Measurements from ENCODE around the gene GRB2.
"Not testable (repeated sequence)": the region's sequence is repeated elsewhere in the genome, so short reads cannot be mapped to it uniquely, and the experiment has no call there.

Gene GRB2

DNA sequence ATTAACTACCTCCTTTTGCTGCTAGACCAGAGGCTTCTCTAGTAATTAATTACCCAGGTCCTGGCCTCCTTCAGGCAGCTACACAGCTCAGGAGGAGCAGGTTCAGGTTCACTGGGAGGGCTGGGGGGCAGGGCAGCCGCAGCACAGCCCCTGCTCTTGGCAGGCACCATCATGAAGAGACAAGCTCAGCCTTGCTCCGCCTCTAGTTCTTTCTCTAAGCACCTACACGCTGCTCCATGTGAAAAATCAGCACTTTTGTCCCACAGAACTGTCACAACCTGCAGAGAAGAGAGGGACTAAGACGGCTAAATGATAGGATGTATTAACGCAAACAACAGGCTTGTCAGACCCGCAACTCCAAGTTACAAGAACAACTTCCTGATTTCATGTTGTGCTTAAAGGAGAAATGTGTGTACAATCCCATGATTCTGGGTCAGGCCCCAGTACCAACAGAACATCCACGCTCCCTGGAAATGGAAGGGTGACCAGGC is 53.4 kb downstream of the GRB2 start:
- Histone ChIP-seq H3K4me1 (ENCODE audit: control insufficient read depth, insufficient read depth, low read length) (peaks cover 7% of the 10 kb centered on the region), H3K9me3 (ENCODE audit: control insufficient read depth, low read length) (no peaks in the 10 kb centered on the region), H3K27ac (ENCODE audit: insufficient read depth, low read depth, low read length, poor library complexity, severe bottlenecking) (no peak overlapping the region), H3K36me3 (ENCODE audit: control insufficient read depth, insufficient read depth, low read length) (no peaks in the 10 kb centered on the region), H3K4me3 (ENCODE audit: insufficient read depth, low read depth, low read length) (no peak overlapping the region), H3K27me3 (ENCODE audit: control insufficient read depth, insufficient read depth, low read length, poor library complexity, severe bottlenecking) (no peaks in the 10 kb centered on the region)
- WGBS, 2 experiments = 45 to 54% methylated on average over 7 of the region's 7 CpGs

DNA sequence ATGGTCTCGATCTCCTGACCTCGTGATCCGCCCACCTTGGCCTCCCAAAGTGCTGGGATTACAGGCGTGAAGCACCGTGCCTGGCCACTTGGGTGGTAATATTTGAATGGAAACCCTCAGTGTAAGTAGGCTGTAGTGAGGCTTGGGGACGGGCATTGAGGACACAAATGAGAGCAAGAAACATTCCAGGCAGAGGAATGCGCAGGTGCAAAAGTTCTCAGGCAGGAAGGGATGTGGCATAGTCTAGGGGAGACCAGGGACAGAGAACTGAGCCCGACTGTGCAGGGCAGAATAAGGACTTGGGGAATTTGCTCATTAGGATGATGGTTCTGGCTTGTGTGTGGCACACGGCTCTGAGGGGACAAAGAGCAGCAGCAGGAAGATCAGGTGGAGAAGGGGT is 54.8 kb downstream of the GRB2 start:
- Histone ChIP-seq H3K4me1 (ENCODE audit: control insufficient read depth, insufficient read depth, low read length) (peaks cover 16% of the 10 kb centered on the region), H3K4me3 (ENCODE audit: insufficient read depth, low read depth, low read length) (no peak overlapping the region), H3K27me3 (ENCODE audit: control insufficient read depth, insufficient read depth, low read length, poor library complexity, severe bottlenecking) (no peaks in the 10 kb centered on the region), H3K36me3 (ENCODE audit: control insufficient read depth, insufficient read depth, low read length) (no peaks in the 10 kb centered on the region), H3K9me3 (ENCODE audit: control insufficient read depth, low read length) (no peaks in the 10 kb centered on the region), H3K27ac (ENCODE audit: insufficient read depth, low read depth, low read length, poor library complexity, severe bottlenecking) (no peak overlapping the region)
- WGBS, 2 experiments = 73 to 74% methylated on average over 9 of the region's 9 CpGs

DNA sequence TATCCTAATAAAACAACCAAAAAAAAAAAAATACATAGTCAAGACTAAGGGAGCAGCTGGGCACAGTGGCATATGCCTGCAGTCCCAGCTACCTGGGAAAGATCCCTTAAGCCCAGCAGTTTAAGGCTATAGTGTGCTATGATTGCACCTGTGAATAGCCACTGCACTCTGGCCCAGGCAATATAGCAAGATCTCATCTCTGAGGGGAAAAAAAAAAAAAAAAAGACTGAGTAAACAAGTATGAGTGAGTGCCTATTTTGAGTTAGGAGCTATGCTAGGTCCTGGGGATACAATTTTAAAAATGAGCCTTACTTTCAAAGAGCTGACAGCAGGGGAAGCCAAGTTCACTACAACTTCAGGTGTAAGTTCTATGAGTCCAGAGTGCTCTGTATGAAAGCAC is 55.4 kb downstream of the GRB2 start:
- no peak overlapping the region for H3K27ac ChIP-seq (ENCODE audit: insufficient read depth, low read depth, low read length, poor library complexity, severe bottlenecking)
- no peaks in the 10 kb centered on the region for H3K9me3 ChIP-seq (ENCODE audit: control insufficient read depth, low read length)
- no peaks in the 10 kb centered on the region for H3K36me3 ChIP-seq (ENCODE audit: control insufficient read depth, insufficient read depth, low read length)
- no peak overlapping the region for H3K4me3 ChIP-seq (ENCODE audit: insufficient read depth, low read depth, low read length)
- peaks cover 23% of the 10 kb centered on the region for H3K4me1 ChIP-seq (ENCODE audit: control insufficient read depth, insufficient read depth, low read length)
- H3K27me3 ChIP-seq (ENCODE audit: control insufficient read depth, insufficient read depth, low read length, poor library complexity, severe bottlenecking) = no peaks in the 10 kb centered on the region

DNA sequence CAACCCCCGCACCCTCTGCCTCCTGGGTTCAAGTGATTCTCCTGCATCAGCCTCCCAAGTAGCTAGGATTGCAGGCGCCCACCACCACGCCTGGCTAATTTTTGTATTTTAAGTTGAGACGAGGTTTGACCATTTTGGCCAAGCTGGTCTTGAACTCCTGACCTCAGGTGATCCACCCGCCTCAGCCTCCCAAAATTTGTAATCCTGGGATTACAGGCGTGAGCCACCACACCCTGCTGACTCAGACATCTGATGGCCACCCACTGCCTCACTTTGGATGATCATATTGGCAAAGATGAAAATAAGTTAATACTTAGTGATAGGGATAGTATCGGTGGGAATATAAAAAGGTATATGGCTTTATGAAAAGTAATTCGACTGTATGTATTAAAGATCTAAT is 55.9 kb downstream of the GRB2 start:
- Histone ChIP-seq H3K27me3 (ENCODE audit: control insufficient read depth, insufficient read depth, low read length, poor library complexity, severe bottlenecking) (no peaks in the 10 kb centered on the region), H3K9me3 (ENCODE audit: control insufficient read depth, low read length) (no peaks in the 10 kb centered on the region), H3K4me1 (ENCODE audit: control insufficient read depth, insufficient read depth, low read length) (peaks cover 23% of the 10 kb centered on the region), H3K4me3 (ENCODE audit: insufficient read depth, low read depth, low read length) (no peak overlapping the region), H3K36me3 (ENCODE audit: control insufficient read depth, insufficient read depth, low read length) (no peaks in the 10 kb centered on the region), H3K27ac (ENCODE audit: insufficient read depth, low read depth, low read length, poor library complexity, severe bottlenecking) (no peak overlapping the region)
- WGBS, 2 experiments = 88 to 94% methylated on average over 7 to 8 of the region's 8 CpGs

DNA sequence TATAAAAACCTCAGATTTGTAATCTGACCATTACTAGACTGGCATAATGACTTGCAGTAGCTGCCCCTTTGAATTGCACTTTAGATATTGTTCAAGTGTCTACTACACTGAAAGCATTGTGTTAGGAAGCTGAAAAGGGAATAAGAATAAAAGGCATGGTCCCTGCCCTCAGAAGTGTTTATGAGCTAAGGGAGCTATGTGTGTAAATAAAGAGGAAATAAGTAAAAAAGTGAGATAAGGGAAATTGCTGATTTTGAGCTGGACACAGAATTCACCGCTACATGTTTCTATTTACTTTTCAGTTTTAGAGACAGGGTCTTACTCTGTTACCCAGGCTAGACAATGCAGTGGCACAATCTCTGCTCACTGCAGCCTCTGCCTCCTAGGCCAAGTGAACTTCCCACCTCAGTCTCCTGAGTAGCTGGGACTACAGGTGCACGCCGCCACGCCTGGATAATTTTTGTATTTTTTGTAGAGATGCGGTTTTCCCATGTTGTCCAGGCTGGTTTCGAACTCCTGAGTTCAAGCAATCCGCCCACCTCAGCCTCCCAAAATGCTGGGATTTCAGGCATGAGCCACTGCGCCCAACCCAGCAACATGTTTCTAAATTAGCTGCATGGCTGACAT is 57.0 kb downstream of the GRB2 start:
- Histone ChIP-seq H3K36me3 (ENCODE audit: control insufficient read depth, insufficient read depth, low read length) (no peaks in the 10 kb centered on the region), H3K4me3 (ENCODE audit: insufficient read depth, low read depth, low read length) (no peak overlapping the region), H3K9me3 (ENCODE audit: control insufficient read depth, low read length) (no peaks in the 10 kb centered on the region), H3K27ac (ENCODE audit: insufficient read depth, low read depth, low read length, poor library complexity, severe bottlenecking) (no peak overlapping the region), H3K4me1 (ENCODE audit: control insufficient read depth, insufficient read depth, low read length) (peaks cover 23% of the 10 kb centered on the region), H3K27me3 (ENCODE audit: control insufficient read depth, insufficient read depth, low read length, poor library complexity, severe bottlenecking) (no peaks in the 10 kb centered on the region)
- 92 to 93% methylated on average over 8 of the region's 8 CpGs for WGBS, 2 experiments

DNA sequence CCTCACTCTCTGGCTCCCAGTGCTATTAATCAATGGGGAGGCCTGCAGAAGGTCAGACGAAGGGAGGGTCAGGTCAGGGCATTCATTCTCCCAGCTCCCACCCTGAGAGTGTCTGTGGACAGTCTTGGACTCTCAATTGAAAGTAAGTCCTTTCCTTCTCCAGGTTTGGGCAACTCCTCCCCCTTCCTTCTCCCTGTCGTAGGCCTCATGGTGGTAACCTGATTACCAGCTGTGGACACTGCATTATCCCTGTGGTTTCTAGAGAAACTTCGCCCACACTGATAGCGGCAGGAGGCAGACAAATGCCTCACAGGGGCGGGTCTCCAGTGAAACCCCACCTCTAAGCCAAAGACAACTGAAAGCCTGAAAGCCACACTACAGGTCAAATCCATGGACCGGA is 58.6 kb downstream of the GRB2 start:
- WGBS, 2 experiments = 24 to 31% methylated on average over 6 of the region's 6 CpGs
- peaks cover 23% of the 10 kb centered on the region for H3K4me1 ChIP-seq (ENCODE audit: control insufficient read depth, insufficient read depth, low read length)
- peak overlapping the region; percentile 72 for H3K27ac ChIP-seq (ENCODE audit: insufficient read depth, low read depth, low read length, poor library complexity, severe bottlenecking)
- no peaks in the 10 kb centered on the region for H3K9me3 ChIP-seq (ENCODE audit: control insufficient read depth, low read length)
- no peaks in the 10 kb centered on the region for H3K36me3 ChIP-seq (ENCODE audit: control insufficient read depth, insufficient read depth, low read length)
- H3K4me3 ChIP-seq (ENCODE audit: insufficient read depth, low read depth, low read length) = no peak overlapping the region
- no peaks in the 10 kb centered on the region for H3K27me3 ChIP-seq (ENCODE audit: control insufficient read depth, insufficient read depth, low read length, poor library complexity, severe bottlenecking)

DNA sequence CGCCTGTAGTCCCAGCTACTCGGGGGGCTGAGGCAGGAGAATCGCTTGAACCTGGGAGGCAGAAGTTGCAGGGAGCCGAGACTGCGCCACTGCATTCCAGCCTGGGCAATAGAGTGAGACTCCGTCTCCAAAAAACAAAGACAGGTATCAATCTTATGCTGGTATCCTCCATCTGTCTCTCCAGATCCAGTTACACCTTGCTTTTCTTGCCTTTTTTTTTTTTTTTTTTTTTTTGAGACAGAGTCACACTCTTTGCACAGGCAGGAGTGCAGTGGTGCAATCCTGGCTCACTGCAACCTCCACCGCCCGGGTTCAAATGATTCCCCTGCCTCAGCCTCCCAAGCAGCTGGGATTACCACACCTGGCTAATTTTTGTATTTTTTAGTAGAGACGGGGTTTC is 59.1 kb downstream of the GRB2 start:
- not testable (repeated sequence) for H3K4me3 ChIP-seq (ENCODE audit: insufficient read depth, low read depth, low read length); H3K27ac ChIP-seq (ENCODE audit: insufficient read depth, low read depth, low read length, poor library complexity, severe bottlenecking); H3K9me3 ChIP-seq (ENCODE audit: control insufficient read depth, low read length); H3K27me3 ChIP-seq (ENCODE audit: control insufficient read depth, insufficient read depth, low read length, poor library complexity, severe bottlenecking); H3K36me3 ChIP-seq (ENCODE audit: control insufficient read depth, insufficient read depth, low read length)
- WGBS, 2 experiments = 71 to 73% methylated on average over 9 of the region's 9 CpGs
- peaks cover 23% of the 10 kb centered on the region for H3K4me1 ChIP-seq (ENCODE audit: control insufficient read depth, insufficient read depth, low read length)

DNA sequence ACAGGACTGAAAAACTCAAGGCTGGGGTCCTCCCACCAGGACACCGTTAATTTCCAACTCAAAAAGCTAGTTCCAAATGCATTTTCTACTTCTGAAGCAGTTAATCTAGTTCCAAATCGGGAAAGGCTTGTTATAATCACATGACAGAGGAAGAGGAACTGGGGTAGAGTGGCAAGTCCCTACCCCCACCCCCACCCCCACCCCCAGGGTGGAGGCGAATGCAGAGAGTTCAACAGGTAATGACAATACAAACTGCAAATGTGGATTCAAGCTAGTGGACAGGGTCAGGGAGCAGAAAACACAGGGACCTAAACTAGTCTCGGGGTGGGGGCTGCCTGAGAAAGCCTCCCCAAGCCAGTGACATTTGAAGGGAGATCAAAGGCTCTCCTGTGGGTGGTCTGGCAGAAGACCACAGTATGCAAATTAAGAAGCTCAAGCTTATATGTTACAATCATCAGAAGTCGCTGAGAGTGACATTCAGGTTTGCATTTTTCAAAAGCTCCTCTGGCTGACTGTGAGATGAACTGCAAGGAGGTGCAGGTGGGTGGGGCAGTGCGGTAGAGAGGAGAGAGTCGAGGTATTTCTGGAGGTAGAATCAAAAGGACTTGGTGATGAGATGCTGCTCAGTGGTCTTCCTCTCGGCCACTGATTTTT is 59.8 kb downstream of the GRB2 start:
- 12 to 14% methylated on average over 7 of the region's 8 CpGs for WGBS, 2 experiments
- no peaks in the 10 kb centered on the region for H3K27me3 ChIP-seq (ENCODE audit: control insufficient read depth, insufficient read depth, low read length, poor library complexity, severe bottlenecking)
- H3K4me1 ChIP-seq (ENCODE audit: control insufficient read depth, insufficient read depth, low read length) = peaks cover 16% of the 10 kb centered on the region
- H3K27ac ChIP-seq (ENCODE audit: insufficient read depth, low read depth, low read length, poor library complexity, severe bottlenecking) = no peak overlapping the region
- H3K4me3 ChIP-seq (ENCODE audit: insufficient read depth, low read depth, low read length) = no peak overlapping the region
- no peaks in the 10 kb centered on the region for H3K9me3 ChIP-seq (ENCODE audit: control insufficient read depth, low read length)
- no peaks in the 10 kb centered on the region for H3K36me3 ChIP-seq (ENCODE audit: control insufficient read depth, insufficient read depth, low read length)

DNA sequence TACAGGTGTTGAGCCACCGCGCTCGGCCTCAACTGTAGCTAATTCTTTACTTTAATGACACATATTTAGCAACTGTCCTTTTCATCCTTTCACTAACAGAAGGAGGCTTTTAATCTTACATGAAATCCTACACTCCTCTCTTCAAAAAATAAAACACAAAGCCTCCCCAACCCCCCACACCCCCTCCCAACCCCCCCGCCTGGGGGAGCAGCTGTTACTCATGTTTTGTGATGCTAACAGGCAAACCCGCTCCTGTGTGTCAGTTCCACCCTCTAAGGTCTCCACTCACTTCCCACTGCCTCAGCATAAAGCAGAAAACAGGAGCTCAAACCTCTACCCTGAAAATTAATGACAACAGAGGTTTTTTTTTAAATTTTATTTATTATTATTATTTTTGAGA is 60.8 kb downstream of the GRB2 start:
- H3K36me3 ChIP-seq (ENCODE audit: control insufficient read depth, insufficient read depth, low read length) = no peaks in the 10 kb centered on the region
- H3K4me3 ChIP-seq (ENCODE audit: insufficient read depth, low read depth, low read length) = no peak overlapping the region
- H3K27me3 ChIP-seq (ENCODE audit: control insufficient read depth, insufficient read depth, low read length, poor library complexity, severe bottlenecking) = no peaks in the 10 kb centered on the region
- WGBS, 2 experiments = 7 to 8% methylated on average over 4 to 5 of the region's 5 CpGs
- no peak overlapping the region for H3K27ac ChIP-seq (ENCODE audit: insufficient read depth, low read depth, low read length, poor library complexity, severe bottlenecking)
- peaks cover 16% of the 10 kb centered on the region for H3K4me1 ChIP-seq (ENCODE audit: control insufficient read depth, insufficient read depth, low read length)
- H3K9me3 ChIP-seq (ENCODE audit: control insufficient read depth, low read length) = no peaks in the 10 kb centered on the region

DNA sequence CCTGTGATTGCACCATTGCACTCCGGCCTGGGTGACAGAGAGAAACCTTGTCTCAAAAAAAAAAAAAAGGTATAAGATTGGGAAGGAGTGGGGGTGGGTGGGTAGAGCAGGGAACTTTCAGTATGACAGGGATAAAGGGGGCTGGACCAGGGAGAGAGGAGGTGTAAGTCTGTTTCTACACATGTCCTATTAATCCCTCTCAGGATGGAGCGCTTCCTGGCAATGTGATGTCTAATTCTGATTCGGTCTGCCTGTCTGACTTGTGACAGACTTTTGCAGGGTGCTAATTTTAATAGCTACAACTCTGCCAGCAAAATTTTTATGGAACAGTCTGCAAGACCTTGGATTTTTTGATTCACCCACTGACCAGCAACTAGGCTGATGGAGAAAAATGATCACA is 62.5 kb downstream of the GRB2 start:
- no peaks in the 10 kb centered on the region for H3K9me3 ChIP-seq (ENCODE audit: control insufficient read depth, low read length)
- H3K27ac ChIP-seq (ENCODE audit: insufficient read depth, low read depth, low read length, poor library complexity, severe bottlenecking) = no peak overlapping the region
- peaks cover 16% of the 10 kb centered on the region for H3K4me1 ChIP-seq (ENCODE audit: control insufficient read depth, insufficient read depth, low read length)
- no peaks in the 10 kb centered on the region for H3K27me3 ChIP-seq (ENCODE audit: control insufficient read depth, insufficient read depth, low read length, poor library complexity, severe bottlenecking)
- H3K4me3 ChIP-seq (ENCODE audit: insufficient read depth, low read depth, low read length) = no peak overlapping the region
- H3K36me3 ChIP-seq (ENCODE audit: control insufficient read depth, insufficient read depth, low read length) = no peaks in the 10 kb centered on the region
- 88 to 94% methylated on average over 3 of the region's 3 CpGs for WGBS, 2 experiments
